HuH-7 (cell line): ENCODE data around the gene CROCC2.

ENCODE experiments used
- DNase-seq: peaks from one replicate; pipeline ENCODE4 v3.0.0; 2011; ENCODE audit warnings: low spot score

CROCC2 gene

DNA sequence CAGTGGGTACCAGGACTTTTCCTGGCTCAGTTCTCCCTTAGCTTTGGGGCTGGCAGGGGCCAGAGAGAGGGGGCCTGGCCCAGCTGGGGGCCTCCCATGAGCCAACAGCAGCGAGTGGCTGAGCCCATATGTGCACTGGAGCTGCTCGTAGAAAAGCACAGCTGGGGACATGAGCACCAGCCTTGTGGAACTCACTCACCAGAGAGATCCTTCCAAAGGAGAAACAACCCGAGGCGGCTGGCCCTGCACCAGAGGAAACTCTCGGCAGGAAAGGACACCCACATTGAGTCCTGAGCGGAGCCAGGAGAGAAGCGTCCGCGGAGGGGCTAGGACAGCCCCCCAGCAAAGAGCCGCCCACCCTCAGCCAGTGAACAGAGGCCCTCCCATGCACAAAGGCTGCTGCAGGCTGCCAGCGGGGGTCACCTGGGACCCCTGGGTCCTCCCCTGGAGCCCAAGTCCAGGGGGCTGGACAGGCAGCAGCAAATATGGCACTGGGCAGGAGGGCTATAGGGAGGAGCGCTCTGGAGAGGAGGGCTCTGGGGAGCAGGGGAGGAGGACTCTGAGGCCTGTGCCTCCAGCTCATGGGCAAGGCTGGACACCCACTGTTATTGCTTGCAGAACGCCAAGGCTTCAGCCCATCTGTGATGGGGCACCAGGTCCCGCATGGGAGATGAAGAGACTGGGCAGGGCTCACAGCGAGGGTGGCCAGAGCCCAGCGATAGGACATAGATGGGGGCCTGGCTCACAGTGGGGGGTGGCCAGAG is 50.2 kb downstream of the CROCC2 start:
- DNase-seq, result no peak

DNA sequence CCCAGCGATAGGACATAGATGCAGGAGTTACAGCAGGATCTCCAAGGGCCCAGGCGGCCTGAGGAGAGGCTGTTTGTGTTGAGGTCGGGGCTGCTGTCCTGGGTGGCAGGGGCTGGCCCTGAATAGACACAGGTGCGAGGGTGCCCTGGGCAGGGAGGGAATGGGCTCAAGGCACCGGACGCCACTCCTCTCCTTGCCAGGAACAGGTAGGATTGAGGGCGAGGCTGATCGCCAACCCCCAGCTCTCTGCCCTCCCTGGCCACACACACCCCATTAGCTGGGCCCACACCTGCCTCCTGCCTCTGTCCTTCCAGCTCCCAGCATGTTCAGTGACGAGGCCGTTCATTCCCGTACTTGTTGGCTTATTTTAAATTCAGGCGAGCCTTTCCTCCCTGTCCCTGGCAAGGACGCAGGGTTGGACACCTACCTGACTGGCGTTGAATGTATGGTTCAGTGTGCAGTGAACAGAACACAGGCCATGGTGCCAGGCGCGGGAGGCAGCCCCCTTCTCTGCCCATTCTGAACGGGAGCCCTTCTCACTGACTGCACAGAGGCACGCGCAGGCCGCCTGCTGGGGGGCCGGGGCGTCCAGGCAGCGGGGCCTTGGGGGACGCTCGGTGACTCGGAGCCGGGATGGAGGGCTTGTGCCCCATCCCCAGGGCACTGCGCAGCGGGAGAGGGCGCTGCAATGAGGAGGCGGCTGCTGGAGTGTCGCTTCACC is 51.0 kb downstream of the CROCC2 start:
- no peak for DNase-seq

DNA sequence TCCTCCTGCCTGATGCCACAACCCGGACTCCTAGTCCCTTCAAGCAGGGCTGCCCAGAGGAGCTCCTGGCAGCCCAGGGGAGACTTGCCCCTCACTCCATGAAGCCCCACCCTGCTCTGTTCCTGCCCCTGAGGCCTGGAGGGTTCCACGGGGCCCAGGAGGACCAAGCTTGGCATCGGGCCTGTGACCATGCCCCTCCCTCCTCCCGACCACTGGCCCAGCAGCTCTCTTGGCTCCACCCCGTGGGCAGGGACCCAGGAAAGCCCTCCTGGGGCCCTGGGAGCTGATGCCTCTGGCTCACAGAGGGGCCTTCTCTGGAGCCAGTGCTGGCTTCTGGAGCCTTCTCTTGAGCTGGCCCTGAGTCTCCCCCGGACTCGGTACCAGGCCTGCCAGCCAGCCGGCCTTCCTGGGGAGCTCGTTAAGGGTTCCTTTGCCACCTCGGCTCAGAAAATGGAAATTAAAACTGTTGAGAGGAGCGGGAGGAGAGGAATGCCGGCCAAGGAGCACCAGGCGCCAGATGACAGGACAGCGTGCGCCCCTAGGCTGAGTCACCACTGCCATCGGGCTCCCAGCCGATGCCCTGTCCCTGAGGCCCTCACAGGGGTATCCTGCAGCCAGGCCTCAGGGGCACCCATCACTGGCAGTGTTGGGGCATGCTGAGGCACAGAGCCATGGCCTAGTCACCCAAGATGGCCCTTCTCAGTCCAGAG is 51.7 kb downstream of the CROCC2 start:
- DNase-seq, result no peak

DNA sequence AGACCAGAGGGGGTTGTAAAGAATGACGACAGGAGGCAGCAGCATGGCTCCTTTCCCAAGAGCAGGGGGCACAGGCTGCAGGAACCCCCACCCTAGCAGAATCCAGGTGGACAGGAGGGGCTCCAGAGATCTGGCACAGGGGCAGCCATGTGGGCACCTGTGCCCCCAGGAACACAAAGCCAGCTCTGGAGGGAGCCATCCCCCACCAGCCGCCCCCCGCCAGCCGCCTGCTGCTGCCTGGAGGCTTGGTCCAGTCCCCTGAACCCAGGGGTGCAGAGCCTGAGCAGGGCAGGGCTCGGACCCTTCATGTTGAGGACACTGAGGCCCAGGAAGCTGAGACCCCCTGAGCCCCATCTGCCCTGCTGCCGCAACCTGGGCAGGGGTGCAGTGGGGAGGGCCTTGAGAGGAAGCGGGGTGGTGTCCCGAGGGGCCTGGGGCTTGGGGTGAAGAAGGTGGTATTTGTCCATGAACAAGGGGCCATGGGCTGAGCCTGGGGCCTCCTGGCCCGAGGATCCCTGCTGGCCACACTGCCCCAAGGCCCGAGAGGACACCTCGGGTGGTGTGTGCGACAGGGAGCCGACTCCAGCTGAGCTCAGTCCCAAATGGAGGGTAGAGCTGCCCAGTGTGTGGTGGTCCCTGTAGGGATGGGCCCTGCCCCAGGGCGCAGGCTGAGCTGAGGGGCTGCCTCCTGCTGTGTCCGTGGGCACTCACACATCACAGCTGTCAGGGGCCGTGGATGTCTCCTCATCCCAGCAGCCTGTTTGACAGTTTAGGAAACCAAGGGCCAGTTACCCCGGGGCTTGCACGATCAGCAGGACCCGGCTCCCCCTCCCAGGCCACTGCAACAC is 52.5 kb downstream of the CROCC2 start:
- DNase-seq, result no peak

DNA sequence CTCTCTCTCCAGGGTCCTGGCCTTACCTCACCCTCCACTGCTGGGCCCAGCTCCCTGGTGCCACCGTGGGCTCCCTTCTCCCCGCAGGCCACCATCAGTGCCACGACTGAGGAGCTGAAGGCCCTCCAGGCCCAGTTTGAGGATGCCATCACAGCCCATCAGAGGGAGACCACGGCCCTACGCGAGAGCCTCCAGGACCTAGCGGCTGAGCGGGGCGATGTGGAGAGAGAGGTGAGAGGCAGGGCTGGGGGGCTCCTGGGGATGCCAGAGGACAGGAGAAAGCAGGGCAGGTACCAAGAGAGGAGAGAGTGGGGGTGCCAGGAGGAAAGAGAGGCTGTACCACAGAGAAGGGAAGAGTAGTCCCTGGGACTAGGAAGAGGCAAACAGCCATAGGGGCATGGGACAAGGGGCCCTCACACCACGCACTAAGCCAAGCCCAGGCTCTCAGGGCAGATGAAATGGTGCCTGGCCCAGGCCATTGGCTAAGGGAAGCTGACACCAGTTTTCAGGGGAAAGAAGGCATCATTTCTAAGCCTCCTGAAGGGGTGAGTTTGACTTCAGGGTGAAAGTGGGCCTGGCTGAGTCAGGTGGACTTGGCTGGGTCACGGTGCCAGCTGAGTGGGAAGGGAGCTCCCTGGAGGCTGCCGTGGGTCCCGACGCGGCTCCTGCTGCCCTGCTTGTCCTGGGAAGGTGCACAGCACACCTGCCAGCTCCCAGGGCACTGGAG is 53.2 kb downstream of the CROCC2 start:
- DNase-seq, result no peak

DNA sequence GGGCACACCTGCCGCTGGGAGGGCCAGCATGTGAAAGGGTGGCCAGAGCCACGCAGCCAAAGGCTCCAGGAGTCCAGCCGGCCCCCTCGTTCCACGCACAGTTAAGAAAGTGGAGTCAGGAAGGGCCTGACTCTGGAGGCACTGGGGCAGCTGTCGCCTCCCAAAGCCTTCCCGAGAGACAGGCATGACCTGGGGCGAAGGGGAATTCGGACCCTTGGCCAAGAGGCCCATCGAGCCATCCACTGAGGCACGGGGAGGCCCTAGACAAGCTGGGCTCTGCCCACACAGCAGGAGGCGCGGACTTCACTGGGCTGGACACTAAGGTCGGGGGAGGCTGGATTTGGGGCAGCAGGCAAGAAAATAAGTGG is 53.8 kb downstream of the CROCC2 start:
- no peak for DNase-seq

DNA sequence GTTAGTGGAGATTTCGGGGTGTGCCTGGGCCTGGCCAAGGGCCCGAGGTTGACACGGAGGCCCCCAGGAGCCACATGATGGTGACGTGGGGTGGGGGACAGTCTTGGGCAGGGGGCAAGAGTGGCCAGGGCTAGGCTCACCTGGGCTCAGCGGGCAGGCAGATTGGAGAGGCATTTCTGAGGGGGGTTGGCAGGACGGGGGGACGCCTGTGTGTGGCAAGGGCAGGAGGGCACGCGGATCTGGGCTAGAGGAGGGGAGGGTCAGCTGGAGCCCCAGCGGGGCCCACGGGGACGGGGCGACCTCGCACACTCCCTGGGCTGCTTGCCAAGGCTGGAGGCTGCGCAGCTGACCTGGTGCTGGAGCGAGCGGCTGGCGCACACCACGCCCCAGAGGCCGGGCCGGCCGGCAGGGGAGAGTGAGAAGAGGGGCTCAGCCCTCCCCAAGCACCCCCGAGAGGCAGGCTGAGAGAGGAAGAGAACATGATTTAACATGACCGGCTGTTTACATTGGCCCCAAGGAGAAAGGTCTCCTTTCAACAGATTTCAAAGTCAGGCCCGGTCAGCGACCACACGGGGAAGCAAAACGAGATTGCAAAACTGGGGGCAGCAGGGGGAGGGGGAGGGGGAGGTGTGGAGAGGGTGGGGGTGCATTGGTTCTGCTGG is 54.3 kb downstream of the CROCC2 start:
- peak; percentile 75 for DNase-seq

DNA sequence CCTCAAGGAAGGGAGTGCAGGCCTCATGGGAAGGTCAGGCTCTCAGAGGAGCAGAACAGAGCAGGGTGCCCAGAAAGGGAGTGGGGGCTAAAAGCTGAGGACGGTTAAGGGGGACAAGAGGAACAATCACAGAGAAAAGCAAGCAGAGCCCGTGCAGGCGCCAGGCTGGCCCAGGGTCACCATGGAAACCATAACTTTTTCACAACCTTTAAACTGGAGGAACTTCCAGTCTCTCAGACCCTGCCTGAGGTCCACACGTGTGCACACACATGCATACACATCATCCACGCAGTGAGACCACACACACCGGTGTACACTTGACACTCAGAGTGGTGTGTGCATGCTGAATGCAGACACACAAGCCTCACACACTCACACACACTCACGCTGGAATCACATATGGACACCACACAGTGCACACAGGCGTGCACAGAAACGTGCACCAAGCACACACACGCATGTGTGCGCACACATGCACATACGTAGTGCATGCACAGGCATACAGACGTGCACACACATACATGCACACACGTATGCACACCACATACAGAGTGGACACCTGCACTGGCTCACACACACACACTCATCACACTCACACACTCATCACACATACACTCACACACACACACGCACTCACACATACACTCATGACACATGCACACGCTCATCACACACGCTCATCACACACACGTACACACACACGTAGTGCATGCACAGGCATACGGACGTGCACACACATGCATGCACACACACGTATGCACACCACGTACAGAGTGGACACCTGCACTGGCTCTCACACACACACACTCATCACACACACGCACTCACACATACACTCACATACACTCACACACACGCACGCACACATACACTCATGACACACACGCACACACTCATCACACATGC is 55.1 kb downstream of the CROCC2 start:
- no peak for DNase-seq

DNA sequence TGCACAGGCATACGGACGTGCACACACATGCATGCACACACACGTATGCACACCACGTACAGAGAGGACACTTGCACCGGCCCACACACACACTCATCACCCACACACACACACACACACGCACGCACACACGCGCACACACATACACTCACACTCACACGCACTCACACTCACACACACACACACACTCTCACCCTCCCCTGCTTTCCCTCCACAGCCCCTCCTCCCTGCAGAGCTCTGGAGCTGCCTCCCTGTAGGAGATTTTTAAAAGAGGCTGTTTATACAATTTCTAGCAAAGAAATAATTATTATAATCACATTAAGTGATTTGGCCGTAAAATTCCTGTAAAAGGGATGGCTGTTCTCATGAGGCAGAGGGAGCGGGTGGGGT is 55.8 kb downstream of the CROCC2 start:
- no peak for DNase-seq

DNA sequence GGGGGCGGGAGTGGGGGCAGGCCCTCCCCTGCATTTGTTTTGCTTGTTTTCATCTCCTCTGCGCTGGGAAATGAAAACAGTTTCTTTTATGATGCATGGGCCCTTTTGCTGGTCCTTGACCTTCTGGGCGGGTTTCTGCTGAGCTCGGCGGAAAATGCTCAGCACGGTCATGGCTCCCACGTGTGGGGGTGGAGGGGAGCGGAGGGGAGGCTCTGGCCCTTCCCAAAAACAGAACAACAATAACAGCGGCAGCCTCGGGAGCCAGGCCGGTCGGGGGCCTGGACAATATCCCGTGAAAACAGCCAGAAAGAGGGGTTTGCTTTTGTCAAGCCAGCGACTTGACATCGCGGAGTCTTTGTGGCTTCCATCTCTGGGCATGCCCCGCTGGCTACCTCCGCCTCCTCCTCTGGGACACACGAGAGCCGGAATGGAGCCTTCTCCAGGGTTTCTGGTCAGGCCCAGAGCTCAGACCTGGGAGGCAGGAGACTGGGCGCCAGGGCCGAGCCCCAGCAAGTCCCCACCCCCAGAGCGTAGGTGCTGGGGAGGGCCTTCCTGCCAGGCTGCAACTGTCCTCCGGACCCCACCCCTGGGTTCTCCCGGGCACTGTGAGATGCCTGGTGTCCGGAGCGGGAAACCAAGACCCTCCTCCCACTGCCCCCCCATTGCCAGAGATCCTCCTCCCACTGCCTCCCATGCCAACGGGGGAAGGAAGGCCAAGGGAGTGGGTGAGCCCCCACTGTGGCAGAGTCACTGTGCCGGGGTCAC is 56.3 kb downstream of the CROCC2 start:
- DNase-seq, result no peak

DNA sequence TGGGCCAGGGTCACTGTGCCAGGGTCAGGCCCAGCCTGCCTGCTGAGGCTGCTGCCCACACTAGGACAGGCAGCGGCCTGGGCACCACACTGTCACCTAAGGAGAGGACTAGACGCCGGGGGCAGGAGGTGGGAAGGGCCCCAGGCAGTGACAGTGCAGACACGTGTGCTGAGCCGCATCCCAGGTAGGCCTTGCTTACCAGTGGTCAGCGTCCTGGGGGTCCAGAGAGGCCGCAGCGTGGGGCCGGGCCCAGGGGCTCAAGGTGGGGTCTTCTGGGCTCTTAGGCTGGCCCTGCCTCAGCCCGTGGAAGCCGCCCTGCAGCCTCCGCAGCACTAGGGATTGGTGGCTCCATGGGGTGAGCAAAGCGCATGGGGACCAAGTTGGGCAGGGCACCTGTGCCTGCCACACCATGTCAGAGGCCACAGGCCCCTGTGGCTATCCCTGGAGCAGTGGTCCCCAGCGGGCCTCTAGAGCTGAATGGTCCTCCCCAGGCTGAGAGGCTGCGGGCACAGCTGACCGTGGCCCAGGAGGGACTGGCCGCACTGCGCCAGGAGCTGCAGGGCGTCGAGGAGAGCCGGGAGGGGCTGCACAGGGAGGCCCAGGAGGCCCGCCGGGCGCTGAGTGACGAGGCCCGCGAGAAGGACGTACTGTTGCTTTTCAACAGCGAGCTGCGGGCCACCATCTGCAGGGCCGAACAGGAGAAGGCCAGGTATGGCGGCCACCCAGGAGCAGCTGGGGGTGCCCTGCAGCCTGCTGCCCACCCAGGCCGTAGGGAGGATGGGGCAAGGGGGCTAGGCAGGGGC is 57.1 kb downstream of the CROCC2 start:
- no peak for DNase-seq

DNA sequence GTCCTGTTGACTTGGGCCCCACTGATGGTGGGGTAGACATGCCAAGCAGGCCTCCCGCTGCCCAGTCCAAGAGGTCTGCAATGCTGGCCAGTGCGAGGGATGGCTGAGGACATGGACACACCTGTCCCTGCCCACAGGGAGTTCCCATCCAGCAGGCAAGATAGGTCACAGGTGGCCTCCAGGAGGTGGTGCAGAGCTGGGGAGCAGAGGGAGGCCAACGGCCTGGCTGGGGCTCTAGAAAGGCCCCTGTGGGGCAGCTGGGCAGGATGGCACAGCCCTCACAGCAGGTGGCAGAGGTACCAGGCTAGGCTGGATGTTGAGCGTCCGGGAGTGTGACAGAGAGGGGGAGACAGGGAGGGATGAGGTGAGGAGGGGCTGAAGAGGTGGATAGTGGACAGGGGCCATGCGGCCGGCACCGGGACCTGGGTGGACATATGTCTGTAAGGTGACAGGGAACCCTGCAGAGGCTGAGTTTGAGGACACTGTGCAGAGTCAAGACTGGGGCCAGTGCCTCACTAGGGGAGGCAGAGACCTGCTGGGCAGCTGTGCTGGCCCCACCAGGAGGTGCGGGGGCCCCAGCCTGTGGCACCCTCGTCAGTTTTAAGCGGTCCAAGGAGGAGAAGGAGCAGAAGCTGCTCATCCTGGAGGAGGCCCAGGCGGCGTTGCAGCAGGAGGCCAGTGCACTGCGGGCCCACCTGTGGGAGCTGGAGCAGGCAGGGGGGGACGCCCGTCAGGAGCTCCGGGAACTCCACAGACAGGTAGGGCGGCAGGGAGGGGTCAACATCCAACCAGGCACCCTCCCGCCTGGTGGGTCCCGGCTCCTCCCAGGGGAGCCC is 58.0 kb downstream of the CROCC2 start:
- DNase-seq, result no peak

DNA sequence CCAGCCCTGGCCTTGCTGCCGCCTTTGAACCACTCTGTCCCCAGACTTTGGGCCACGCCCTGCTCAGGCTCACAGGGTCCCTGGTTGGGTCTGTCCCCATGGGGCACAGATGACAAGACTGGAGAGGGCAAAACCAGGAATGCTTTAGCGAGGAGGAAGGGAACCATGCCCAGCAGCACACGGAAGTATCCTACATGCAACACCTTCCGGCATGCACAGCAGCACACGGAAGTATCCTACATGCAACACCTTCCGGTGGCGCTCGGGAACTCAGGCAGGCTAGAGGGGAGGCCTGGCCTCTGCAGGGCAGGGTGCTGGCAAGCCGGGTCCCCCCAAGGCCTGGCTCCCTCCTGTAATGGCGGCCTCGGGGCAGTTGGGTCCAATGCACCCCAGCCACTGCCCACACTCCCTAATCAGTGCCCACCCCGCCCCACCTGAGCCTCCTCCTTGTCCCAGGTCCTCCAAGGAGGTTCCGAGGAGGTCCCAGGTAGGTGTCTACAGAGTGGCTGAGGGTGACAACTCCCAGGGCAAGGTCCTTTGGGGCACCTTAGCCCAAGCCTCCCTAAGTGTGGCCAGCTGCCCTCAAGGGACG is 58.7 kb downstream of the CROCC2 start:
- no peak for DNase-seq

DNA sequence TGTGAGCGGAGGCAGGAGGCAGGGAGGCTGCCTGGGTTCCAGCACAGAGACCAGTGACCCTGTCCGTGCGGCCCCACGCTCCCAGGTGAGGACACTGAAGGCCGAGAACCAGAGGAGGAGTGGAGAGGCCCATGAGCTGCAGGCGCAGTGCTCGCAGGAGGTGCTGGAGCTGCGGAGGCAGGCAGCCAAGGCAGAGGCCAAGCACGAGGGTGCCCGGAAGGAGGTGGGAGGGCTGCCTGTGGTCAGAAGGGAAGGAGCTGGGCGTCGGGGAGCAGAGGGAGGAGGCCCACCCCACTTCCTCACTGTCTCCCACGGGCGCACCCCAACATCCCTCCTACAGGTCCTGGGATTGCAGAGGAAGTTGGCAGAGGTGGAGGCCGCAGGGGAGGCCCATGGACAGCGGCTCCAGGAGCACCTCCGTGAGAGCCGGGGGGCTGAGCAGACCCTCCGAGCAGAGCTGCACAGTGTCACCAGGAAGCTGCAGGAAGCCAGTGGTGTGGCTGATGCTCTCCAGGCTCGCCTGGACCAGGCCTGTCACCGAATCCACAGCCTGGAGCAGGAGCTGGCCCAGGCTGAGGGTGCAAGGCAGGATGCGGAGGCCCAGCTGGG is 59.3 kb downstream of the CROCC2 start:
- no peak for DNase-seq

DNA sequence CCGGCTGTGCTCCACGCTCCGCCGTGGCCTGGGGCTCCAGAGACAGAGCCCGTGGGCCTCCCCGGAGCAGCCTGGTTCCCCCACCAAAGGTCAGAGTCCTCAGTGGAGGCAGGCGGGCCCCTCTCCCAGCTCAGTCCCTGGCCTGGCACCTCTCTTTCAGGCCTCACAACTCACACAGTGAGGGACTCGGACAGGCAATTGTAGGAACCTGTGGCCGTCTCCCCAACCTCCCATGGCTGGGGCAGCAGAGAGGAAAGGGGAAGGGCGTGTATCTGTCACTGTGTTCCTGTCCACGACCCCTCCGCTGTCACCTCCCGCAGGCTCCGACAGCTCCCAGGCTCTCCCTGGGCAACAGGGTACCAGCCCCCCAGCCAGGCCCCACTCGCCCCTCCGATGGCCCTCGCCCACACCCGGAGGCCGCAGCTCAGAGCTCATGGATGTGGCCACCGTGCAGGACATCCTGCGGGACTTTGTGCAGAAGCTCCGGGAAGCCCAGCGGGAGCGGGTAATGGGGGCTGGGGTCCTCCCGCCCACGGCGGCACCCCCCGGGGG is 59.8 kb downstream of the CROCC2 start:
- no peak for DNase-seq

DNA sequence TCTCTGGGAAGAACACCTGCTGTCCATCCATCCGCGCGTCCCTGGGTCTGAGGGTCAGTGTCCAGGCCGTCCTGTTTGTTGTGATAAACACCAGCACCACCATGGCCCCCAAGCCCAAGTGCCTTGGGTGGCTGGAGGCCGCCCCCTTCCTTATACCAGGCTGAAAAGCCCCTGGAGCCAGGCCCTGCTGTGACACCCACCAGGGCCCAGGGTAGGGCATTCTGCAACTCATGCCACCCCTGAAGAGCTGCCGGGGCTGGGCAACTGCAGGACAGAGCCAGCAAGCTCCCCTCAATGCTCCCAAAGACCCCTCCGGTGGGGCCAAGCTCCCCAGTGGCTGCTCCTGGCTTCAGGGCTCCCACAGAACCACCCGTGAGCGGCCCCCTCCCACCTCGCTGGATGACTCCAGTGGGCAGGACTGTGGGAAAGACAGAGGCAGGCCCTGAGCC is 60.3 kb downstream of the CROCC2 start:
- DNase-seq, result no peak
